Measurements from ENCODE around the gene PPP3R1.

DNA sequence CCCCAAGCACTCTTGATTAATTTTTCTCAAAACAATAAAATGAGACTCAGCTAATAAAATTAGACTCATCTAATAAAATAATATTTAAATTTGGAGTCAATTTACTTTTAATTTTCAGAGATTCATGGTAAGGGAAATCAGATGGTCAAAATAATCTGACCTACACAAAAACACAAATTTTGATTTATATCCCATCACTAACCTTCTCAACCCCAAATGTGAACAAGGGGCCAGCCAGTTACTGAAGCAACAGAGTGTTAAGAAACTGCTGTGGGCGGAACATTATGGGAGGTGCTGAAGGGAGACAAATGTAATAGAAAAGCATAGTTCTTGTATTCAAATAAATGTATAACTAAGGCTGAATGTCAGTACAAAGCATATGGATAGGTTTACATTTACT, 28.5 kb upstream of the PPP3R1 start:
- TF ChIP-seq, protein P1, sequence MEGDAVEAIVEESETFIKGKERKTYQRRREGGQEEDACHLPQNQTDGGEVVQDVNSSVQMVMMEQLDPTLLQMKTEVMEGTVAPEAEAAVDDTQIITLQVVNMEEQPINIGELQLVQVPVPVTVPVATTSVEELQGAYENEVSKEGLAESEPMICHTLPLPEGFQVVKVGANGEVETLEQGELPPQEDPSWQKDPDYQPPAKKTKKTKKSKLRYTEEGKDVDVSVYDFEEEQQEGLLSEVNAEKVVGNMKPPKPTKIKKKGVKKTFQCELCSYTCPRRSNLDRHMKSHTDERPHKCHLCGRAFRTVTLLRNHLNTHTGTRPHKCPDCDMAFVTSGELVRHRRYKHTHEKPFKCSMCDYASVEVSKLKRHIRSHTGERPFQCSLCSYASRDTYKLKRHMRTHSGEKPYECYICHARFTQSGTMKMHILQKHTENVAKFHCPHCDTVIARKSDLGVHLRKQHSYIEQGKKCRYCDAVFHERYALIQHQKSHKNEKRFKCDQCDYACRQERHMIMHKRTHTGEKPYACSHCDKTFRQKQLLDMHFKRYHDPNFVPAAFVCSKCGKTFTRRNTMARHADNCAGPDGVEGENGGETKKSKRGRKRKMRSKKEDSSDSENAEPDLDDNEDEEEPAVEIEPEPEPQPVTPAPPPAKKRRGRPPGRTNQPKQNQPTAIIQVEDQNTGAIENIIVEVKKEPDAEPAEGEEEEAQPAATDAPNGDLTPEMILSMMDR (IDR thresholded peaks at IDR 0.05; ENCODE audit: low read length), result no peak
- TF ChIP-seq EZH2 (IDR thresholded peaks at IDR 0.05; ENCODE audit: borderline replicate concordance, low read length), result no peak

Measured in OCI-LY1 (cell line).